GM21515 (cell line): ENCODE results near the gene FHL2.

ENCODE experiments used
- ATAC-seq: cut with Tn5 transposase; IDR thresholded peaks from one replicate; pipeline ENCODE4 v1.9.1; 2021; ENCODE audit not compliant: unreplicated experiment

Gene FHL2

DNA sequence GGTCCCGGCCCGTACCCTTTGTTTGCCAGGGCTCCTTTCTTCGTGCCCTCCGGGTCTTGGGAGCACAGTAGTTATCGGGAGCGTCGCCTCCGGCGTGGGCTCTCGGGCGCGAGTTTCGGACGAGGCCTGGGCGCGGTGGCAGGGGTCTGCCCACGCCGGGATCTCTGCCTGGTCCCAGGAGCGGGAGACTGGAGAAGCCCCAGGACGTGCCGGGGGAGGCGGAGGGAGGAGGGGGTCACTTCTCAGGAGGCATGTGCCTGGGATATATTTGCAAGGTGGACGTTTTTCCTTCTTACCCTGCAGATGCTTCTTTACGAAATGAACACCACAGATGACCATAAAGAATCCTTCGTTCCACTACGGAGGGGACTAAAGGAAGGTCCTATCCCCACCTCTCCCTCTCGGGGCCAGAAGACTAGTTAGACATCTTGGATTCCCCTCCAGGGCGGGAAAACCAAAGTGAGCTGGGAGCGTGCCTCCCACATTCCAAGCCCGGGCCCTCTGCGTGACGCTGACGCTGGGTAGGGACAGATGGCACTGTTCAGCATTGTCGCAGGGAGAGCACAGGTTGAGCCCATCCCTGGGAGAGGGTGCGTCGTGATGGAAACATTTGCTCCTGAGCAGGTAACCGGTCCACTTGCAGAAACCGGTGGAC is 483 bp upstream of the FHL2 start:
- no peak for ATAC-seq

DNA sequence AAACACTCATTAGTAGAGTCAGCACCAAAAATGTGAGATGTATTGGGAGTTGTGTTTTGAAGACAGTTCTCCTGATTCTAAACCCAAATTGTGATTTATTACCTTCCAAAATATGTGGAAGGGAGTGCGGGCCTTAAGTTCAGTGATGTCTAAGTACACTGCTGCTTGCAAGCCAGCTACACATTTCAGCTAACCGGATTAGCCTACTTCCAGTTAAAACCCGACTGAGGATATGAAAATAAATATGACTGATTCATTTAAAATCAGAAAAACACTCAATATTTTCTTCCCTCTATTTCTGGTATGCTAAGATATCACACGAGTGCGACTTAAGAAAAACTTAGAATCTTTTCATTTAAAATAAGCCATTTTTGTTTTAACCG is 907 bp downstream of the FHL2 start:
- no peak for ATAC-seq

DNA sequence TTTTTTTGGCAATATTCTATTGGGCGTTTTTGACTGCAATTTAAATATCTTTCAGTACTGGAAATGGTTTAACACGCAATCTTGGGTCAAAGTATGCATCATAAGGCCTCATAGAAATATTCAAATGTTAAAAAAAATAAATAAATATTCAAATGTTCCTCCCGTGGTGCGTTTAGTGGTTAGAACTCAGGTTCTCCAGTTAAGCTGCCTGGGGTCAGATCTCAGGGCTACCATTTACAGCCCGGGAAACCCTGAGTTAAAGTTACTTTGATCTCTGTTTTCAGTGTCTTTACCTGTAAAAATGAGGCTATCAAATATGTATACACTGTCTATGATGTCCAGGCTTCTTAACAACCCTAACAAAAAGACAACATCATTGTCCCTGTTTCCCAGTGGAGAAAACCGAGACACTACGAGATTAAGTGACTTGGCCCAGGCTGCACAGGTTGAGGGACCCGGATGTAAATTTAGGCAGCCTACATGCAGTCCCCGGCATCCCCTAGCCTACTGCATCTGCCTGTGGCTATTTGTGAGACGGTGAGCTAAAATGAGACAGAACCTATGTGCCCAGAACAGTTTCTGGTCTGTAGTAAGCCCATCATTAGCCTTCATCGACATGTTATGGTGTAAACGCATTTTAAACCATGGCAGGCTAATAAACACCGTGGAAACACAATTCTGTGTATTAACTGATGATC is 1.7 kb downstream of the FHL2 start:
- no peak for ATAC-seq

DNA sequence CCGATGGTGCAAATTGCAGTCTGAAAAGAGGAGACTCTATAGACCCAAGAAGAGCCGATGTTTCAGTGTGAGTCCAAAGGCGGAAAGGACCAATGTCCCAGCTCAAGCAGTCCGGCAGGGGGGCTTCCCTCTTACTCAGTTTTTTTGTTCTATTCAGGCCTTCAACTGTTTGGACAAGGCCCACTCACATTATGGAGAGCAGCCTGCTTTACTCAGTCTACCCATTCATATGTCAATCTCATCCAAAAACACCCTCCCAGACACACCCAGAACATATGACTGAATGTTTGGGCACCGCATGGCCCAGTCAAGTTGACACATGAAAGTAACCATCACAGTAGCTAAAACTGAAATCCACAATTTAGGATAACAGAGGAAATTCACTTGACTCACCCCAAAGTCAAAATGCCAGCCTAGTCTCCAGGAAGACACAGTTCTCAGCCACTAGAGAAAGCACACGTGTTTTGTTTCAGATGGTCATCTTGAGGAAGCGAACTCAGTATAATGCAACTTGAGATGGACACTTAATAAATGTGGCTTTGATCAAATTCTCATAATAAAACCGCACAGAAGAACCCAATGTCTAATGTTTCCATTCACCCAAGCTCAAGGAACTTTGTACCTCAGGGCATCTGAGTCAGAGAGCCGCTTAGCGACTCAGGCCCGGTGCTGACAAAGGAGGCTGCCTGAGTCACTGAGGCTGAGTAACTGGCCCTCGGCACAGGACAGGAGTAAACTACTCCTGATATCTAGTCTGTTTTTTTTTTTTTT is 2.4 kb downstream of the FHL2 start:
- no peak for ATAC-seq

DNA sequence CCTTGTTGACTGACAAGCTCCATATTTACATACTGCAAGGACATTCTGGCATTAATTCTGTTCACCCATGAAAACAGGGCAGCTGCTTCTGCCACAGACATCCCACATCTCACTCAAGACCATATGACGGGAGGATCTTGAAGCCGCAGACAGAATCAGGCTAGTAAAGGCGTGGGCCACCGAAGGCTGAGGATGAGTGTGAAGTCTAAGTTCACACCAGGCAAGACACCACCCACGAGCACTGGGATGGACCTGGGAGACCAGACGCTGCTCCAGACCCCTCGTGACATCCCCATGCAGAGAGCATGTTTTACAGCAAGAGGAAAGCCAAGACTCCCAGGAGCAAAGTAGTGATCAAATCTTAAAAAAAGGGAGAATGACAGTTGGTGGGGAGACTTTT is 3.2 kb downstream of the FHL2 start:
- ATAC-seq = no peak

DNA sequence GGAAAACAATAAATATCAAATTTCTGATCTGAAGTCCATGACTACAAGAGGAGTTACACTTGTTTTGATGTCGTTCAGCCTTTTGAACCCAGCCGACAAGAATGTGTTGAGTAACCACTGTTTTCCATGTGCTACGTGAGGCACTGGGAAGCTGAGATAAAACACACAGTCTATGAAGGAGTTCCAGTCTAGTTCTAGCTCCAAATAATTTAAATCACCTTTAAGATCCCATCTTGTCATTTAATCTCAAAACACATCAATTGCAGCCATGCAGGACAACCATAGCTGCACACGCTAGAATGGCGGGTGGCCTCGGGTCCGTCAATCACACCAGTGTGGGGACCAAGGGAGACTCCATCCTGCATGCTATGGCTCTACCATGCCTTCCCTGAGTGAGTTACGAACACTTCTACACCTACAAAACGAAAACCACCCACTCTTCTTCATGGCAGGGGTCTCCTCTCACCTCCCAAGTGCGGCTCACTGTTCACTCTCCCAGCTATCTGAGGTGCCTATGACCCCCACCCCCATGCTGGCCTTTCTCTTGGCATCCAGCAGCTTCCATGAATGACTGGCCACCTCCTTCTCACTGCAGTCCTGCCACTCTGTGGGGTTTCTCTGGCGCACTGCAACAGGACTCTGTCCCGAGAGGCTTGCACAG is 3.8 kb downstream of the FHL2 start:
- ATAC-seq = no peak

DNA sequence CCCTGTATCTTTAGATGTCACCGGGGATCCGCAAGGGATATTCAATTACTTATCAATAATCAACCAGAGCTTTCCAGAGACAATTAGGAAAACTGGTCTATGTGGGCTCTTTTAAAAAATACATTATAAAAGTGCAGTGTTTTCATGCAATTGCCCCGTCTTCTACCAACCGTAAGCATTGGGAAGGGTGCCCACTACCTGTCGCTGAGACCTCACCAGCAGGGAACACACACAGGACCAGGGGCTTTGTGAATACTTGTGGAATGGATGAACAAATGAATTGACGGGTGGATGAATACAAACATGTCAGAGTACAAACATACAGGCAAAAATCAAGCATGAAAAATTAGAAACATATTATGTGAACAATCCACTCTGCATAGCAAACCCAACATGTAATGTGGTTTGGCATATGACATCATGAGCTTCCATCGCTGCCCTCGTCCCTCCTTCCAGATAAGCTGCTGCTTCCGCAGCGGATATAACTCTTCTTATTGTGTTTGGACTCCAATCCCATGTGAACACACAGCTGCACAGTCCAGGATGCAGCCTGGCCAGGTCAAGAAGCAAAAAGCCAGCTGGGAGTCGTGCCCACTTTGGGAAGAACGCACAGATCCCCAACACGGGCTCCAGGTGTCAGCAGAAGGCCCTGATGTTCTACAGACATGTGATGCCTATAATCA is 5.3 kb downstream of the FHL2 start:
- no peak for ATAC-seq

DNA sequence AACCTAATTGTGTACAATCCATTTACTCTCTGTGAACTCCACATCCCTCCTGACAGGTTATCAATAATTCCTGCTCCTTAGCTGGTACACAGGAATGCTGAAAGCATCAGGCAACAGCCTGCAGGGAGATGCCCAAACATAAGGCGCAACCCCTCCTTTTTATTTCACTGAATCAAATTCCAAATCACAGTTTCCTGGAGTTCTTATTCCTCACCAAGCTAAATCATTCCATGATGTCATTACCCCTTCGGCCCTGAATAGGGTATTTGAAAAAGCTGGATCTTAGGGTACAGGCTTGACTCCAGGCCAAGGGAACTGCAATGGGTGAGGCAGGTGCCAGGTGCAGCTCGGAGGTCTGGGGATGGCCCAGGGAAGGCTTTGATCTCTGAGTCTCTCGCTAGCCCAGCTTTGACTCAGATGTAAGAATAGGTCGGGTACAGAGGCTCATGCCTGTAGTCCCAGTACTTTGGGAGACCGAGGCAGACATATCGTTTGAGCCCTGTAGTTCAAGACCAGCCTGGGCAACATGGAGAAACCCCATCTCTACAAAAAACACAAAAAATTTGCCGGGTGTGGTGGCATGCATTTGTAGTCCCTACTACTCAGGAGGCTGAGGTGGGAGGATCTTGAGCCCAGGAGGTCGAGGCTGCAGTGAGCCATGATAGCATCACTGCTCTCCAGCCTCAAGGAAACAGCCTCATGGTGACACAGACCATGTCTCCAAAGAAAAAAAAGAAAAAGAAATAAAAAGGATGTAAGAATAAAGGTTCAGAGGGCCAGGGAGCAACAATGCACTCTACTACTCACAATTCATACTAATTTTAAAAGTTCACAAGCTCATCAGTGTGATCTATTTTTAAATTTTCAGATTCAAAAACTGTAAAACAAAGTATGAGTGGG is 6.8 kb downstream of the FHL2 start:
- no peak for ATAC-seq

DNA sequence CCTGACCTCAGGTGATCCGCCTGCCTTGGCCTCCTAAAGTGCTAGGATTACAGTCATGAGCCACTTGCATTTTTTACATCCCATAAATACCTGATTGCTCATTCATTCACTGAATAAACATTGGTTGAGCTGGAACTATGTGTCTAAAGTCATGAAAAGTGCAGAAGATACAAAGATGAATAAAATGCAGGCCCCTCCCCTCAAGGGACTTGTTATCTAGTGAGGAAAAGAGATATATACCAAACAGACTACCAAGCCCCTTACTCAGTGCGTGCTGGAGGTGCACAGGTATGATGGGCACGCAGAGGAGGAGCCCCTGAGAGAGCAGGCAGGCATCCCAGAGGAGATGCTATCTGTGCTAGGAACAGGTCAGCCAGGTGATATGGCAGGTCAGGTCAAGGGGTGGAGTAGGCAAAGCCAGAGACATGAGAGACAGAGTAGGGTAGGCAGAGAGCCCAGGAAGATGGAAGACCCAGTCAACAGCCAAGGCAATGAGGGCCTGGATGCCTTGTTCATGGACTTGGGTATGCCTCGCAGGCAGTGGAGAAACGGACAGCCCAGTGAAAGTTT is 7.7 kb downstream of the FHL2 start:
- ATAC-seq = no peak

DNA sequence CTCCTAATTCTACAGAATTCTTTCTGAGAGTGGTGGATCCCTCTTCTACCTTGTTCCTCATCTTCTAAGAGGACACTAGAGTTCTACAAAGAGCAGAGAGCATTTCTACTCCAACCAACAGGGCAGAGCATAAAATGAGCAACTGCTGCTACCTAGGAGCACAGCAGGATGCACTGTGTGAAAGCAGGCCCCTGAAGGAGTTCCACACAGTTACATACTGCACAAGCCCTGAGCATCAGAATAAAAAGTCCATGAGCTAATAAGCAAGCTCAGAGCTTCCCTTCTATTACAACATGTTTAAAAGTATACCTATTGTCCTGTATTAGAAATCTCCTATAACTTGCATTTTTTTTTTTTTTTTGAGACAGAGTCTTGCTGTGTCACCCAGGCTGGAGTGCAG is 8.4 kb downstream of the FHL2 start:
- no peak for ATAC-seq

DNA sequence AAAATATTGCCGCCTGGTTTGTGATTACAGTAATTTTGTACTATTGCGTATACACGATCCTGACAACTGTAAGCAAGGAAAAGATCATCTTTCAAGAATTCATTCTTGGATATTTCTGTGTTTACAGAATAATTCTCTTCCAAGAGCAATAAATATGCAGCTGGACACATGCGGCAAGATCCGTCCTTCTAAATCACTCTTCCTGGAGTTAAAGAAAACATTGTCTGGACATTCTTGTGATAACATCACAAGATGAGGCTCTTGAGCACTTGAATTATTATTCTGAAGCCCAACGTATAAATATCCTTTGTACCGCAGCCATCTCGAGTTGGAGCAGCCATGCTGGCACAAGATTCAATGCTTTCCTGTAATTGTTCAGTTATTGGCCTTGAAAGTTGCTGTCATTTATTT is 9.9 kb downstream of the FHL2 start:
- no peak for ATAC-seq

DNA sequence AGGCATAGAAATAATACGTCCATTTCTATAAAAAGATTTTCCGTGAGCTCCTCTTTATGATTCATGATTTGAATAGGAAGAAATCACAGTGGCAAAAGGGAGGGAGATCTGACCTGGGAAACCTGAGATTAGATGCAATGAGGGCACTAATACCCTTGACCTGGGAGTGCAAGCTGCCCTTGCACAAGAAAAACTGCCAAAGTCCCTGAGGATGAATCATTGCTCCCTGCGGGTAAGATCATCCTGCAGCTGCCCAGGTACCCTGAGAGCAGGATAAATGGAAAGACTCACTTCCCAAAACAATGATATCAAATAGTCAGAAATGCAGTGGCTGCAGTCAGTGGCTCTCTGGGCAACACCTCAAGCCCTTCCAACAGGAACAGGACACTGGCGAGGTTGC is 11.6 kb downstream of the FHL2 start:
- ATAC-seq = no peak

DNA sequence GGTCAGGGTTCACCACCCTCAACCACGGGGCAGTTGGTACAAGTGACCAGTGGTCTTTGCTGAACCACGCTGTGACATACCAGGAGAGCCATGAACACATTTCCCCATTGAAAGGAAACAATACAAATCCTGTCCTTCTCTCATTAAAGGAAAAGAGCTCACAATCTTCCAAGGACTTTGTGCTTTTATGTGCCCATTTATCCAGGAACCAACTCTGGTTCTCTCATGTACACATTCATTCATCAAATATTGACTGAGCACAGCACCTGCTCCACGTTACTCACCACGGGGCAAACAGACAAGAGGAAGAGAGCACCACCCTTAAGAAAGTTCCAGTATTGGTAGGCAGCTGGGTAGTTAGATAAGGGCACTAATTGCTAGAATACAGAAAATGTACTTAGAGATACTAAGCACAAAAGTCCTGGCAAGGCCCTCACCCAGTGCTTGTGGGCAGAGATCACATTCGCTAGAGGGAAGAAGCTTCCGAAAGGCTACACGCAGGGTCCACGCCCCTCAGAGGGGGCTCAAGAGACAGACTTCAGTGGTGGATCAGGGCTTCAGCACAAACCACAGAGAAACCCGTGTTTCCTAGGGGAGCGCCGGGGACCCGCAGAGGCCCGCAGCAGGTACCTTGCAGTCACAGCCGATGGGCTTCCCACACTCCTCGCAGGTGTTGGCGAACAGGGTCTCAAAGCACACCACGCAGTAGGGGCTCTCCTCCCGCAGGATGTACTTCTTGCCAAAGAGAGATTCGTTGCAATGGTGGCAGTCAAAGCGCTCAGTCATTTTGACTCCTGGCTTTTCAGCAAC is 12.9 kb downstream of the FHL2 start:
- no peak for ATAC-seq

DNA sequence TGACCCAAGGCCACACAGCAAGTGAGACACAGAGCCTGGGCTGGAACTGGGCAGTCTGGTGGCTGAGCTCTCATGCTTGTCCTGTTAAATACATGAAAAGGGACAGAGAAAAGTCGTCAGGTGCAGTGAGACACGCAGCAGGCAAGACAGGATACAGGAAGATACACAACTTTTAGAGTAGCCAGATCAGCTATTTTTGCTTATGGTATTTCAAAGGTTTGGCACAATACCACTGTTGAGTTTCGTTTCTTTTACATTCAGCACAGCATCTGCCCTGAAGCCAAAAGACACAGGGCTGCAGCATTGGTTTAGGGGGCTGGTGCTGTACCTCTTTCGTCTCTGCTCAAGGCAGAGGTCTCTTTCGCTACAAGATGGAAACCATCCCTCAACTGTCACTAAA is 14.0 kb downstream of the FHL2 start:
- no peak for ATAC-seq

DNA sequence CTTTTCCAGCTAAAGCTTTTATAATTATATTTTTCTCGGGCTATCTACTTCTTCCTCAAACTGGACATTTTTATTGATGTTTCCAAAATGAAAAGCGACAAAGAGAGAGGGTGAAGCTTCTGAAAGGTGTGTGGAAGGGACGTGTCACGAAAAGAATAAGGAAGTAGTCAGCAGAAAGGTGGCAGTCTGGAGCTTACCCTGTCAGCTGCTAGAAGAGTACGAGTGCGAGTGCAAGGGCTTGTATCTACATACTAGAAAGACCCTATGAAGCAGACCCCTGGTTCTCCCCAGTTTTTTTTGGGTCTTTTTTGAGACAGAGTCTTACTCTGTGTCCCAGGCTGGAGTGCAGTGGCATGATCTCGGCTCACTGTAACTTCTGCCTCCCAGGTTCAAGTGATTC is 14.6 kb downstream of the FHL2 start:
- no peak for ATAC-seq

DNA sequence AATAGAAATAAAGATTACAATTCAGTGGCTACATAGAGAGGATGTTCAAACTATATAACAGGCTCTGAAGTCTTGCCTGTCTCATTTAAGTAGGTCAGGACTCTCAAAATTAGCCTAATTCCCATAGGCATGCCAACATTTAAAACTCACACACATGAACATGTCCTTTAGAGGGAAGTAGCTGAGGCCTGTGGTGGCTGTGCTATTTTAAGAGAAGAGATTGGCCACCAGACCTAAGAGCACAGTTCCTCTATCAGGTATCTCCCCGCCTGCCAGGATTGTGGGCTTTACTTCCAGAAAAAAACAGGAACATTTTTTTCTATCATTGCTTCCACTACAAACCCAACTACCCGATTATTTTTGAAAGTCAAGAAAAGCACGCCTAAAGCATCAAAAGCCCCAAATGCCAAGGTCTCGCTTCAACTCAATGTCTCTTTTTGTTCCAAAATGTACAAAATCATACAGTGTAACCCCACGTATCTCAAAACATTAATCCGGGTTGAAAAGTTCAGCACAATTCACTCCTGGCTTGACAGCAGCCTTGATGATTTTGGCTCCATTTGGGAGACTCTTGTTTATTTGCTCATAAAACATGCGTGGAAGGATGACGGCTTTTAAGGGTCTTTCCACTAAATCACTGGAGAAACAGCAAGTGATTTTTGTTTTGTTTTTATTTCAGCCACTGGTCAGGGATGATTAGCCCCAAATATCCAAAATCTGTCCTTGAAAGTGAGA is 15.3 kb downstream of the FHL2 start:
- no peak for ATAC-seq

DNA sequence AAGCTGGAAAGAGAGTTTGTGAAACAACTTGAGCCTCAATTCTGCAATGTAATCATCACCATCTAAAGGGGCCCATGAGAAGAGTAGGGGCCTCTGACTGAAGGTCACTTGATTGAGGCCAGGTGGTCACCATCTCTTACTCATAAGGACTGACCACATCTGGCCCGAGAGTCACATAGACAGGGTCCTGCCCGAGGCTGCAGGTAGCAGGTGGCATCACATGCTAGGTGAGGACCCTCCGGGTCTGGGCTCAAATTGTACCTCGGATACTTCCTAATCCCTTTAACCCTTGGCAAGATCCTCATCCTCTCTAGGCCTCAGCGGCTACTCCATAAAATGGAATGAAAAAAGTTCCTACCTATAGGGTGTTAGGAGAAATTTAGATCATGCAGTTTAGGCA is 16.7 kb downstream of the FHL2 start:
- no peak for ATAC-seq

DNA sequence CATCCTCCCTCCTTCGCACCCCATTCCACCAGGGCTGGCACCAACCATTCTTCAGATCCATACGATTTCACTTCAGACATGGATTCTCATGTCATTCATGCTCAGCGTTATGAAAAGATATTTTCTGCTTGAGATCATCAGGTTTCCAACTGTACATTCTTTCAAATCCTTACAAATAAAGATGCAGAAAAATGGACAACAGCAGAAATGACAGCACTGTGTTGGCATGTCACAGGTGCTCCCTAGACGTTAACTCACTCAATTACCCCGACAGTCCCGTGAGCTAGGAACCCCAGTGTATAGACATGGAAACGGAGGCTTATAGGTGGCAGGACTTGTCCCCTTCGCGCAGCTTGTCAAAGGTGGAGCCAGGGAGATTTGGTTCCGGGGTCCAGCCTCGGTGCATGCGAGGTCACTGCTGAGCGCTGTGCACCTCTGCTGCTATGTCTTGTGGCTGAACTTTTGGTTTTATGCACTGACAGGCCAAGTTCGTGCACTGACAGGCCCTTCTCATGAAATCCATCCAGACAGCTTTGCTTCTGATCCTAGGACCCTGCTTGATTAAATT is 17.7 kb downstream of the FHL2 start:
- no peak for ATAC-seq
